Uterus (tissue), 2 donors: ENCODE measurements around the gene POP5.

ENCODE experiments used
- POLR2A ChIP-seq, 2 donors: fragments of 450-650 bp; IDR thresholded peaks; one replicate each; pipeline ENCODE4 v1.6.1; 2016; ENCODE audit warnings: antibody characterized with exemption in 2 of 2, mild to moderate bottlenecking in 1 of 2, moderate library complexity in 1 of 2
- TF ChIP-seq, protein P1 (sequence below), 4 experiments: fragments of 200-600 bp in 2 of 4; fragments of 450-650 bp in 2 of 4; sonication (generic) in 2 of 4; IDR thresholded peaks; one replicate each; pipeline ENCODE4 v1.5.1; 2016 to 2019; ENCODE audit warnings: antibody characterized with exemption in 4 of 4, mild to moderate bottlenecking in 2 of 4, moderate library complexity in 1 of 4

DNA sequence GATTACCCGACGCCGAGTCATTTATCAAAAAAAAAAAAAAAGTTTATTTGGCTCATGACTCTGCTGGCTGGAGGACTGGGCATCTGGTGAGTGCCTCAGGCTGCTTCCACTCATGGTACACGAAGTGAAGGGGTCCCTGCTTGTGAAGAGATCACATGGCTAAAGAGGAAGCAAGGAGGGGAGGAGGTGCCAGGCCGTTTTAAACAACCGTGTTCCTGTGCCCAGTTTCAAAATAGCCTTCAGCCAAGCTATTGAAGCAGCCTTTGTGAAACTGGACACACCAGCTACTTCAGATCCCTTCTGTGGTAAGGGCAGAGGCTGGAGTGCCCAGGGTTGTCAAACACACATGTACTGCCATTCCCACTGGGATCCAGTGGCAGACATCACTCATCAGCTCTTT, 7.6 kb downstream of the POP5 start:
- TF ChIP-seq, protein P1, sequence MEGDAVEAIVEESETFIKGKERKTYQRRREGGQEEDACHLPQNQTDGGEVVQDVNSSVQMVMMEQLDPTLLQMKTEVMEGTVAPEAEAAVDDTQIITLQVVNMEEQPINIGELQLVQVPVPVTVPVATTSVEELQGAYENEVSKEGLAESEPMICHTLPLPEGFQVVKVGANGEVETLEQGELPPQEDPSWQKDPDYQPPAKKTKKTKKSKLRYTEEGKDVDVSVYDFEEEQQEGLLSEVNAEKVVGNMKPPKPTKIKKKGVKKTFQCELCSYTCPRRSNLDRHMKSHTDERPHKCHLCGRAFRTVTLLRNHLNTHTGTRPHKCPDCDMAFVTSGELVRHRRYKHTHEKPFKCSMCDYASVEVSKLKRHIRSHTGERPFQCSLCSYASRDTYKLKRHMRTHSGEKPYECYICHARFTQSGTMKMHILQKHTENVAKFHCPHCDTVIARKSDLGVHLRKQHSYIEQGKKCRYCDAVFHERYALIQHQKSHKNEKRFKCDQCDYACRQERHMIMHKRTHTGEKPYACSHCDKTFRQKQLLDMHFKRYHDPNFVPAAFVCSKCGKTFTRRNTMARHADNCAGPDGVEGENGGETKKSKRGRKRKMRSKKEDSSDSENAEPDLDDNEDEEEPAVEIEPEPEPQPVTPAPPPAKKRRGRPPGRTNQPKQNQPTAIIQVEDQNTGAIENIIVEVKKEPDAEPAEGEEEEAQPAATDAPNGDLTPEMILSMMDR (IDR thresholded peaks at IDR 0.05) = no peak
- TF ChIP-seq POLR2A (IDR thresholded peaks at IDR 0.05) = no peak
